IPS-11a (cell line): ENCODE results near the gene CTSH.
"Not testable (repeated sequence)": the region's sequence is repeated elsewhere in the genome, so short reads cannot be mapped to it uniquely, and the experiment has no call there.

Experiments used
- H3K4me3 ChIP-seq: one replicate; pipeline ENCODE4 v1.5.1; 2013; ENCODE audit warnings: low read depth, low read length, control low read depth

Gene CTSH

GRCh38 chr15:78943692-78944091 is 1.2 kb downstream of the CTSH start:
- H3K4me3 ChIP-seq: no peak overlapping the region

- no peak overlapping the region for H3K4me3 ChIP-seq
Measured at GRCh38 chr15:78942741-78943140, 2.1 kb downstream of the CTSH start.

- no peak overlapping the region for H3K4me3 ChIP-seq
Measured at GRCh38 chr15:78938658-78939488, 6.0 kb downstream of the CTSH start.

- no peak overlapping the region for H3K4me3 ChIP-seq
Measured at GRCh38 chr15:78937132-78937739, 7.6 kb downstream of the CTSH start.

- H3K4me3 ChIP-seq: no peak overlapping the region
Measured at GRCh38 chr15:78934655-78935023, 10.2 kb downstream of the CTSH start.

GRCh38 chr15:78933823-78934654 is 10.8 kb downstream of the CTSH start:
- H3K4me3 ChIP-seq: no peak overlapping the region

GRCh38 chr15:78933187-78933822 is 11.5 kb downstream of the CTSH start:
- no peak overlapping the region for H3K4me3 ChIP-seq

GRCh38 chr15:78932258-78932808 is 12.5 kb downstream of the CTSH start:
- no peak overlapping the region for H3K4me3 ChIP-seq

GRCh38 chr15:78931439-78932257 is 13.2 kb downstream of the CTSH start:
- no peak overlapping the region for H3K4me3 ChIP-seq

GRCh38 chr15:78930577-78931388 is 14.1 kb downstream of the CTSH start:
- no peak overlapping the region for H3K4me3 ChIP-seq

GRCh38 chr15:78929536-78930264 is 15.1 kb downstream of the CTSH start:
- H3K4me3 ChIP-seq: no peak overlapping the region

GRCh38 chr15:78928616-78929093 is 16.2 kb downstream of the CTSH start:
- H3K4me3 ChIP-seq: no peak overlapping the region

- not testable (repeated sequence) for H3K4me3 ChIP-seq
Measured at GRCh38 chr15:78928176-78928575, 16.7 kb downstream of the CTSH start.

GRCh38 chr15:78927077-78927790 is 17.6 kb downstream of the CTSH start:
- no peak overlapping the region for H3K4me3 ChIP-seq

- H3K4me3 ChIP-seq: no peak overlapping the region
Measured at GRCh38 chr15:78925956-78926743, 18.7 kb downstream of the CTSH start.

GRCh38 chr15:78925076-78925624 is 19.7 kb downstream of the CTSH start:
- H3K4me3 ChIP-seq: no peak overlapping the region
